Measurements from ENCODE around the gene OPCML.

Gene OPCML

GRCh38 chr11:133181667-133182066 is 350.6 kb downstream of the OPCML start:
- Histone ChIP-seq H3K4me1 (ENCODE audit: control insufficient read depth in 1 of 2, insufficient read depth in 2 of 2, low read length in 2 of 2) (no peaks in the 10 kb centered on the region), H3K4me3 (ENCODE audit: low read depth in 1 of 2, low read length in 2 of 2) (no peak overlapping the region), H3K27me3 (ENCODE audit: control insufficient read depth in 1 of 2, insufficient read depth in 2 of 2, low read length in 2 of 2) (peaks cover 0 to 7% of the 10 kb centered on the region in 2 donors), H3K36me3 (ENCODE audit: control insufficient read depth in 1 of 2, insufficient read depth in 2 of 2, low read length in 2 of 2) (no peaks in the 10 kb centered on the region), H3K9me3 (ENCODE audit: control insufficient read depth in 1 of 2, low read length in 2 of 2) (no peaks in the 10 kb centered on the region), H3K9ac (ENCODE audit: low read depth in 1 of 2, low read length in 2 of 2) (no peak overlapping the region), H3K27ac (ENCODE audit: low read depth, low read length) (no peak overlapping the region)

GRCh38 chr11:133181066-133181465 is 351.2 kb downstream of the OPCML start:
- no peaks in the 10 kb centered on the region for H3K9me3 ChIP-seq (ENCODE audit: control insufficient read depth in 1 of 2, low read length in 2 of 2)
- H3K9ac ChIP-seq (ENCODE audit: low read depth in 1 of 2, low read length in 2 of 2), result no peak overlapping the region
- peaks cover 0 to 7% of the 10 kb centered on the region in 2 donors for H3K27me3 ChIP-seq (ENCODE audit: control insufficient read depth in 1 of 2, insufficient read depth in 2 of 2, low read length in 2 of 2)
- no peak overlapping the region for H3K27ac ChIP-seq (ENCODE audit: low read depth, low read length)
- no peak overlapping the region for H3K4me3 ChIP-seq (ENCODE audit: low read depth in 1 of 2, low read length in 2 of 2)
- H3K36me3 ChIP-seq (ENCODE audit: control insufficient read depth in 1 of 2, insufficient read depth in 2 of 2, low read length in 2 of 2), result no peaks in the 10 kb centered on the region
- H3K4me1 ChIP-seq (ENCODE audit: control insufficient read depth in 1 of 2, insufficient read depth in 2 of 2, low read length in 2 of 2), result no peaks in the 10 kb centered on the region

GRCh38 chr11:133180201-133180600 is 352.1 kb downstream of the OPCML start:
- H3K4me1 ChIP-seq (ENCODE audit: control insufficient read depth in 1 of 2, insufficient read depth in 2 of 2, low read length in 2 of 2), result no peaks in the 10 kb centered on the region
- H3K4me3 ChIP-seq (ENCODE audit: low read depth in 1 of 2, low read length in 2 of 2), result no peak overlapping the region
- H3K9ac ChIP-seq (ENCODE audit: low read depth in 1 of 2, low read length in 2 of 2), result no peak overlapping the region
- no peak overlapping the region for H3K27ac ChIP-seq (ENCODE audit: low read depth, low read length)
- H3K9me3 ChIP-seq (ENCODE audit: control insufficient read depth in 1 of 2, low read length in 2 of 2), result no peaks in the 10 kb centered on the region
- no peaks in the 10 kb centered on the region for H3K36me3 ChIP-seq (ENCODE audit: control insufficient read depth in 1 of 2, insufficient read depth in 2 of 2, low read length in 2 of 2)
- H3K27me3 ChIP-seq (ENCODE audit: control insufficient read depth in 1 of 2, insufficient read depth in 2 of 2, low read length in 2 of 2), result peaks cover 0 to 7% of the 10 kb centered on the region in 2 donors

- Histone ChIP-seq H3K27me3 (ENCODE audit: control insufficient read depth in 1 of 2, insufficient read depth in 2 of 2, low read length in 2 of 2) (no peaks in the 10 kb centered on the region), H3K36me3 (ENCODE audit: control insufficient read depth in 1 of 2, insufficient read depth in 2 of 2, low read length in 2 of 2) (no peaks in the 10 kb centered on the region), H3K4me1 (ENCODE audit: control insufficient read depth in 1 of 2, insufficient read depth in 2 of 2, low read length in 2 of 2) (no peaks in the 10 kb centered on the region), H3K27ac (ENCODE audit: low read depth, low read length) (no peak overlapping the region), H3K9me3 (ENCODE audit: control insufficient read depth in 1 of 2, low read length in 2 of 2) (no peaks in the 10 kb centered on the region), H3K9ac (ENCODE audit: low read depth in 1 of 2, low read length in 2 of 2) (no peak overlapping the region), H3K4me3 (ENCODE audit: low read depth in 1 of 2, low read length in 2 of 2) (no peak overlapping the region)
These were observed 355.6 kb downstream of the OPCML start for GRCh38 chr11:133176748-133177147.

GRCh38 chr11:133175103-133175502 is 357.2 kb downstream of the OPCML start:
- H3K4me1 ChIP-seq (ENCODE audit: control insufficient read depth in 1 of 2, insufficient read depth in 2 of 2, low read length in 2 of 2), result no peaks in the 10 kb centered on the region
- H3K36me3 ChIP-seq (ENCODE audit: control insufficient read depth in 1 of 2, insufficient read depth in 2 of 2, low read length in 2 of 2), result no peaks in the 10 kb centered on the region
- H3K9me3 ChIP-seq (ENCODE audit: control insufficient read depth in 1 of 2, low read length in 2 of 2), result no peaks in the 10 kb centered on the region
- H3K27ac ChIP-seq (ENCODE audit: low read depth, low read length), result no peak overlapping the region
- H3K4me3 ChIP-seq (ENCODE audit: low read depth in 1 of 2, low read length in 2 of 2), result no peak overlapping the region
- no peak overlapping the region for H3K9ac ChIP-seq (ENCODE audit: low read depth in 1 of 2, low read length in 2 of 2)
- H3K27me3 ChIP-seq (ENCODE audit: control insufficient read depth in 1 of 2, insufficient read depth in 2 of 2, low read length in 2 of 2), result no peaks in the 10 kb centered on the region

GRCh38 chr11:133173810-133174412 is 358.4 kb downstream of the OPCML start:
- no peaks in the 10 kb centered on the region for H3K36me3 ChIP-seq (ENCODE audit: control insufficient read depth in 1 of 2, insufficient read depth in 2 of 2, low read length in 2 of 2)
- no peak overlapping the region for H3K27ac ChIP-seq (ENCODE audit: low read depth, low read length)
- no peaks in the 10 kb centered on the region for H3K9me3 ChIP-seq (ENCODE audit: control insufficient read depth in 1 of 2, low read length in 2 of 2)
- H3K4me1 ChIP-seq (ENCODE audit: control insufficient read depth in 1 of 2, insufficient read depth in 2 of 2, low read length in 2 of 2), result no peaks in the 10 kb centered on the region
- H3K9ac ChIP-seq (ENCODE audit: low read depth in 1 of 2, low read length in 2 of 2), result no peak overlapping the region
- H3K27me3 ChIP-seq (ENCODE audit: control insufficient read depth in 1 of 2, insufficient read depth in 2 of 2, low read length in 2 of 2), result no peaks in the 10 kb centered on the region
- no peak overlapping the region for H3K4me3 ChIP-seq (ENCODE audit: low read depth in 1 of 2, low read length in 2 of 2)

GRCh38 chr11:133172349-133172748 is 360.0 kb downstream of the OPCML start:
- Histone ChIP-seq H3K9me3 (ENCODE audit: control insufficient read depth in 1 of 2, low read length in 2 of 2) (no peaks in the 10 kb centered on the region), H3K9ac (ENCODE audit: low read depth in 1 of 2, low read length in 2 of 2) (no peak overlapping the region), H3K4me3 (ENCODE audit: low read depth in 1 of 2, low read length in 2 of 2) (no peak overlapping the region), H3K36me3 (ENCODE audit: control insufficient read depth in 1 of 2, insufficient read depth in 2 of 2, low read length in 2 of 2) (no peaks in the 10 kb centered on the region), H3K27ac (ENCODE audit: low read depth, low read length) (no peak overlapping the region), H3K27me3 (ENCODE audit: control insufficient read depth in 1 of 2, insufficient read depth in 2 of 2, low read length in 2 of 2) (no peaks in the 10 kb centered on the region), H3K4me1 (ENCODE audit: control insufficient read depth in 1 of 2, insufficient read depth in 2 of 2, low read length in 2 of 2) (no peaks in the 10 kb centered on the region)

GRCh38 chr11:133171374-133171773 is 360.9 kb downstream of the OPCML start:
- H3K27ac ChIP-seq (ENCODE audit: low read depth, low read length), result no peak overlapping the region

GRCh38 chr11:133168016-133168415 is 364.3 kb downstream of the OPCML start:
- no peaks in the 10 kb centered on the region for H3K36me3 ChIP-seq (ENCODE audit: control insufficient read depth in 1 of 2, insufficient read depth in 2 of 2, low read length in 2 of 2)
- H3K4me1 ChIP-seq (ENCODE audit: control insufficient read depth in 1 of 2, insufficient read depth in 2 of 2, low read length in 2 of 2), result no peaks in the 10 kb centered on the region
- H3K9ac ChIP-seq (ENCODE audit: low read depth in 1 of 2, low read length in 2 of 2), result no peak overlapping the region
- H3K9me3 ChIP-seq (ENCODE audit: control insufficient read depth in 1 of 2, low read length in 2 of 2), result no peaks in the 10 kb centered on the region
- no peak overlapping the region for H3K4me3 ChIP-seq (ENCODE audit: low read depth in 1 of 2, low read length in 2 of 2)
- H3K27me3 ChIP-seq (ENCODE audit: control insufficient read depth in 1 of 2, insufficient read depth in 2 of 2, low read length in 2 of 2), result no peaks in the 10 kb centered on the region
- H3K27ac ChIP-seq (ENCODE audit: low read depth, low read length), result no peak overlapping the region

More at GRCh38 chr11:133171374-133171773, 360.9 kb downstream of the OPCML start:
- Histone ChIP-seq H3K4me3 (ENCODE audit: low read depth in 1 of 2, low read length in 2 of 2) (no peak overlapping the region), H3K9me3 (ENCODE audit: control insufficient read depth in 1 of 2, low read length in 2 of 2) (no peaks in the 10 kb centered on the region), H3K4me1 (ENCODE audit: control insufficient read depth in 1 of 2, insufficient read depth in 2 of 2, low read length in 2 of 2) (no peaks in the 10 kb centered on the region), H3K9ac (ENCODE audit: low read depth in 1 of 2, low read length in 2 of 2) (no peak overlapping the region), H3K36me3 (ENCODE audit: control insufficient read depth in 1 of 2, insufficient read depth in 2 of 2, low read length in 2 of 2) (no peaks in the 10 kb centered on the region), H3K27me3 (ENCODE audit: control insufficient read depth in 1 of 2, insufficient read depth in 2 of 2, low read length in 2 of 2) (no peaks in the 10 kb centered on the region)

- peaks cover 0 to 4% of the 10 kb centered on the region in 2 donors for H3K4me1 ChIP-seq (ENCODE audit: control insufficient read depth in 1 of 2, insufficient read depth in 2 of 2, low read length in 2 of 2)
- H3K36me3 ChIP-seq (ENCODE audit: control insufficient read depth in 1 of 2, insufficient read depth in 2 of 2, low read length in 2 of 2), result no peaks in the 10 kb centered on the region
- no peak overlapping the region for H3K27ac ChIP-seq (ENCODE audit: low read depth, low read length)
- H3K9ac ChIP-seq (ENCODE audit: low read depth in 1 of 2, low read length in 2 of 2), result no peak overlapping the region
- H3K9me3 ChIP-seq (ENCODE audit: control insufficient read depth in 1 of 2, low read length in 2 of 2), result no peaks in the 10 kb centered on the region
- no peaks in the 10 kb centered on the region for H3K27me3 ChIP-seq (ENCODE audit: control insufficient read depth in 1 of 2, insufficient read depth in 2 of 2, low read length in 2 of 2)
- no peak overlapping the region for H3K4me3 ChIP-seq (ENCODE audit: low read depth in 1 of 2, low read length in 2 of 2)
These were observed 365.6 kb downstream of the OPCML start for GRCh38 chr11:133166662-133167061.

- Histone ChIP-seq H3K9ac (ENCODE audit: low read depth in 1 of 2, low read length in 2 of 2) (no peak overlapping the region), H3K9me3 (ENCODE audit: control insufficient read depth in 1 of 2, low read length in 2 of 2) (no peaks in the 10 kb centered on the region), H3K4me1 (ENCODE audit: control insufficient read depth in 1 of 2, insufficient read depth in 2 of 2, low read length in 2 of 2) (peaks cover 0 to 4% of the 10 kb centered on the region in 2 donors), H3K27ac (ENCODE audit: low read depth, low read length) (no peak overlapping the region), H3K4me3 (ENCODE audit: low read depth in 1 of 2, low read length in 2 of 2) (no peak overlapping the region), H3K36me3 (ENCODE audit: control insufficient read depth in 1 of 2, insufficient read depth in 2 of 2, low read length in 2 of 2) (no peaks in the 10 kb centered on the region), H3K27me3 (ENCODE audit: control insufficient read depth in 1 of 2, insufficient read depth in 2 of 2, low read length in 2 of 2) (no peaks in the 10 kb centered on the region)
These were observed 367.3 kb downstream of the OPCML start for GRCh38 chr11:133164986-133165385.
